ES-I3 (cell line): ENCODE results near the gene GPRC5C.

ENCODE experiments used
- H3K36me3 ChIP-seq: 2 replicates; pipeline ENCODE4 v1.6.1; 2013; ENCODE audit warnings: mild to moderate bottlenecking, low read length, control low read depth, moderate library complexity; ENCODE audit not compliant: insufficient read depth
- H3K4me1 ChIP-seq: 2 replicates; pipeline ENCODE4 v1.6.1; 2013; ENCODE audit warnings: mild to moderate bottlenecking, control low read depth, low read length; ENCODE audit not compliant: insufficient read depth
- H3K9ac ChIP-seq: 2 replicates; pipeline ENCODE4 v1.6.1; 2013; ENCODE audit warnings: low read depth, mild to moderate bottlenecking, low read length, moderate library complexity
- H3K9me3 ChIP-seq: 2 replicates; pipeline ENCODE4 v1.6.1; 2013; ENCODE audit warnings: mild to moderate bottlenecking, low read length, moderate library complexity; ENCODE audit not compliant: control insufficient read depth, insufficient read depth

The GPRC5C gene

DNA sequence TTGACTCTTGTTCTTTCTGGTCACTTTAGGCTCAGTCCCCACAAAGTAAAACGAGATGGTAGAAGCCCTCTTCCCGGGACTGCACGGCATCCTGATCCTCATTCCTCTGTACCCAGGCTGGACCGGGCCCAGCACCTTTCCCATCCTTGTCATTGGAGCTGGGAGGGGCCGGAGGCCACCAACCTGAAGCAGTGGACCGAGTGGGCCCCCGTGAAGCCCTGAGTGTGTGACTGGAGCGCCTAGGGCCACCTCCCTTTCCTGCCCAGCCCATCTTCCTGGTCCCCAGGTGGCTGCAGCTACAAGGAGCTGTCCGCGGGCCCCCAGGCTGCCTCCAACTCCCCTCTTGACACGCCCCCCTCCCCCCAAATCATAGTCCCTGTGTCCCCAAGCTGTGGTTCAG, 17.4 kb downstream of the GPRC5C start:
- H3K36me3 ChIP-seq = no peaks in the 10 kb centered on the region
- H3K4me1 ChIP-seq = peaks cover 12% of the 10 kb centered on the region; the same call in 1 of the 2 replicates
- H3K9ac ChIP-seq = no peak overlapping the region
- H3K9me3 ChIP-seq = no peaks in the 10 kb centered on the region

DNA sequence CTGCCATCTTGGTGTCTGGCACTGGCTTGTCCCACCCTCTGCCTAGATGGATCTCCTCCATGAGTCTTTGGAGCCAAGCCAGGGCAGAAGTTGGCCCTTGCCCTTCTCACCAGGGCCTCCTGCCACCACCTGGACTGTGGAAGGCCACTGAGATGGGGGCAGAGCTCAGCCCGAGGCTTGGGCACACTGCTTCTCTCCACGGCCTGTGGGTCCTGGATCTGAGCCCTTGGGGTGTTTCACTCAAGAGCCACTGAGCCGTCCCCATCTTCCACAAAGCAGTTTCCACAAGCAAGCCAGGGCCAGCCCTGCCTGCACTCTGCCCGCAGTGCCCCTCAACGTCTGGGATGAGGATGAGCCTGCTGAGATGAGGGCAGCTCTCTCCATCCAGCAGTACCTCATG, 17.9 kb downstream of the GPRC5C start:
- Histone ChIP-seq H3K9me3 (no peaks in the 10 kb centered on the region), H3K36me3 (no peaks in the 10 kb centered on the region), H3K4me1 (peaks cover 14% of the 10 kb centered on the region; the same call in 1 of the 2 replicates), H3K9ac (no peak overlapping the region)

DNA sequence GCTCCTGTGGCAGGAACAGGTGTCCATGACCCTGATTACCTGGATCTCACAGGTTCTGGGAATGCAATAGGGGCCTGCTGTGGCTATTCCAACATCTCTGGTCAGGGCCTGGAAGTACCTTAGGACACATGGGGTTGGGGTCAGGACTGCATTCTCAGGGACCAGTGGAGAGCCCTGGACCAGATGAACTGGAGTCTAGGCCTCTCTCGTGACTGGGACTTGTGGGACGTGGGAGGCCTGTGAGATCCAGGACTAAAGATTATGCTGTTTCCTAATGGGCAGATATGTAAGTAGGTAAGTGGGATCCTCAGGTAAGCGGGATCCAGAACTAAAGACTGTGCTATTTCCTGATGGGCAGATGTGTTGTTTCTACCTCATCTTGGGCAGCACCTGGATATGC, 18.3 kb downstream of the GPRC5C start:
- H3K9me3 ChIP-seq = no peaks in the 10 kb centered on the region
- peaks cover 18% of the 10 kb centered on the region; the same call in 1 of the 2 replicates for H3K4me1 ChIP-seq
- no peaks in the 10 kb centered on the region for H3K36me3 ChIP-seq

DNA sequence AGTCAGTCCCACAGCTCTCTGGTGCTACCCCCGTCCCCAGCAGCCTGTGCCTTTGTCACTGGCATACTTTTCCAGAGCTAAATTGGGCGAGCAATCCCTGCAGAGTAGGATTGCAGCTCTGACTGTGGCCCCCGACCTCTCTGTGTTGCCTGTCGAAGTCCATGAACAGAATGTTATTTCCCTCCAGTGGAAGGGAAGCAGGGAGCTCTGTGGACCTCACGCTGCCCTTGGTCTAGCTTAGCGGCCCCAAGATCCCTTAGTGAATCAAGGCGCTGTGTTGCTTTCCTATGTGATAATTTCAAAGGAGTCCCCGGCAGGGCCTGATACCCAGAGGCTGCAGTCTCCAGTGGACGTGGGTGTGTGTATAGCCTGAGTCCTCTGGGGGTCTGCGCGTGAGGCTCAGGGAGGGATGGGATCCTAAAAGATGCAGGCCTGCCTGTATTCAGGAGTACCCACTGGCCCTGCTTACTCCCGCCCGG, 19.1 kb downstream of the GPRC5C start:
- Histone ChIP-seq H3K9ac (no peak overlapping the region), H3K36me3 (no peaks in the 10 kb centered on the region), H3K9me3 (no peaks in the 10 kb centered on the region), H3K4me1 (peaks cover 22% of the 10 kb centered on the region)

More for the DNA sequence above, 18.3 kb downstream of the GPRC5C start:
- no peak overlapping the region for H3K9ac ChIP-seq

DNA sequence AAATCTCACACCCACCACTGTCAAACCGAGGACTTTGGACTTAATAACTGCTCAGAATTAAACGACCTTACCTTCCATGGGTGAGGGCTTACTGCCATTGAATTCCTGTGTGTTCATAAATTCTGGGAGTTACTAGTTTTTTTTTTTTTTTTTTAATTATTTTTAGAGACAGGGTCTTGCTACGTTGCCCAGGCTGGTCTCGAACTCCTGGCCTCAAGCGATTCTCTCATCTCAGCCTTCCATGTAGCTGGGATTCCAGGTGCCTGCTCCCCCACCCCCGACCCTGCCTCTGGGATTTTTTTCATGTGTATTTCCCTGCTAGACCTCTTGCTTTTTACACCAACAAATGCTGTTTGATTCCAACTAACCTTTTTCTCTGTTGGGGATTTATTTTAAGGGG, 19.7 kb downstream of the GPRC5C start:
- peaks cover 22% of the 10 kb centered on the region for H3K4me1 ChIP-seq
- no peaks in the 10 kb centered on the region for H3K36me3 ChIP-seq
- H3K9me3 ChIP-seq = no peaks in the 10 kb centered on the region
- no peak overlapping the region for H3K9ac ChIP-seq

DNA sequence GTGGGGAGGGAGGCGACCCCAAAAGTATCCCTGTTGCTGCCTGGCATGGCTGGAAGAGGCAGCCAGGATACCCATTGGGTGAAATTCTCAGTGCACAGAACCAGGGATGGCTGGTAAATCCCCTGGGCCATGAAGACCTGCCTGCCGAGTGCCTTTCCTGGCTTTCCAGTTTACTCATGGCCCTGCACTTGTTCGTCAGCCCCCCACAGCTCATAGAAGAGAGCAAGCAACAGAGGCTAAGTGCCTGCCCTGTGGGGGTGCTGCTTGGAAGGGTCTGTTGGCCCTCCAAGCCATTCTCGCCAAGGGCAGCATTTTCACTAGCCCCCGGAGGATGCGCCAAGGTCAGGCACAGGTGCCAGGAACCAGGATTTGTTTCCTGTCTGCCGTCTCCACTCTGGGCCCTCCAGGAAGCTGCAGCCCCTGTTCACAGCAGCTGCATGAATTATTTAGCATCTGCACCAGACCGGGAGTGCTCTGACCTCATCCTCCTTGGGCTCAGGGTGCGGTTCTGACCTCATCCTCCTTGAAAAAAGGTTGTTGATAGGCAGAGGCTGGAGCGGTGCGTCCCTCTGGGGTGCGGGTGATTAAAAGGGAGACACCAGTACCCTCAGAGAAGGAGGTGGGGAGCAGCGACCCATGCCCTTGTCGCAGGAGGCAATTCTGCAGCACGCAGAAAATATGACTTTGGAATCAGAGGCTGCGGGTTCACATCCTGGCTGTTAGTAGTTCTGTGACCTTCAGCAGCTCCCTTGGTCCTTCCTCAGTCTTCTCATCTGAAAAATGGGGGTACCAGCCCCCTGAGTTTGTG, 20.3 kb downstream of the GPRC5C start:
- no peaks in the 10 kb centered on the region for H3K36me3 ChIP-seq

DNA sequence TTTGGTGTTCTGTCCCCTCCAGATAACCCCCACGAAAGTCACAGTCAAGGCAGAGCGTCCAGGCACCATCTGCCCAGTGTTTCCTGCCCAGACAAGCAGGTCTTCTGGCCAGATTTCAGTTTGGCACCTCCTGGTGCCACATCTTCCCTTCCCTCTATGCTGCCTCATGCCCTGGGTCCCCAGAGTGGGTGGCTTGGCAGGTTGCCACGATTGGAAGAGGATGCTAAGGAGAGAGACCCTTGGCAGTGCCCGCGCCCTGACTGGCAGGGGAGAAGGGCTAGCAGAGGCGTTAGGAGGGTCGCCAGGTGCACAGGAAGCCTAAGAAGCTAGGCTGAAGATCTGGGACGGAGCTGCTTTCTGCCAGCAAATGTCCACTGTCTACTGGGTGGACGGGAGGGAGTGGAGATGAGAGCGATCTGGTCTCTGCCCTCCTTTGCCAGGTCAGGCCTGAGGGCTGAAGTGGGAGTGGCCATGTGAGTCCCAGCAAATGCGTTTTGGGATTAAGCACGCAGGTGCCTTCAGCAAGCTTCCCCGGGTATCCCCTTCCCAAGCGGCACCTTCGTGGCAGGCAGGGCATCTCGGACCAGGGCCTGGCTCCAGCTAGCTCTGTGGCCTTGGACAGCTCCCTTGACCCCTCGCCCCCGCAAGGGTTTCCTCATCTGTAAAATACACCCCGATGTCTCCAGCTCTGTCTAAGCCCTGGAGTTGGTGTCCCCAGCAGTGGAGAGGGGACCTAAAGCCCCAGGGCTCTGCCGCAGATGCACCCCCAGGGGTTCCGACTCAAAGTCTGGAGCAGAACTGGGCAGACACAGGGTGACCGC, 21.2 kb downstream of the GPRC5C start:
- peak overlapping the region; percentile 43; the same call in 1 of the 2 replicates for H3K9ac ChIP-seq
- no peaks in the 10 kb centered on the region for H3K9me3 ChIP-seq
- peaks cover 22% of the 10 kb centered on the region for H3K4me1 ChIP-seq
- no peaks in the 10 kb centered on the region for H3K36me3 ChIP-seq

More for the DNA sequence above, 20.3 kb downstream of the GPRC5C start:
- Histone ChIP-seq H3K9me3 (no peaks in the 10 kb centered on the region), H3K9ac (no peak overlapping the region), H3K4me1 (peaks cover 22% of the 10 kb centered on the region)

DNA sequence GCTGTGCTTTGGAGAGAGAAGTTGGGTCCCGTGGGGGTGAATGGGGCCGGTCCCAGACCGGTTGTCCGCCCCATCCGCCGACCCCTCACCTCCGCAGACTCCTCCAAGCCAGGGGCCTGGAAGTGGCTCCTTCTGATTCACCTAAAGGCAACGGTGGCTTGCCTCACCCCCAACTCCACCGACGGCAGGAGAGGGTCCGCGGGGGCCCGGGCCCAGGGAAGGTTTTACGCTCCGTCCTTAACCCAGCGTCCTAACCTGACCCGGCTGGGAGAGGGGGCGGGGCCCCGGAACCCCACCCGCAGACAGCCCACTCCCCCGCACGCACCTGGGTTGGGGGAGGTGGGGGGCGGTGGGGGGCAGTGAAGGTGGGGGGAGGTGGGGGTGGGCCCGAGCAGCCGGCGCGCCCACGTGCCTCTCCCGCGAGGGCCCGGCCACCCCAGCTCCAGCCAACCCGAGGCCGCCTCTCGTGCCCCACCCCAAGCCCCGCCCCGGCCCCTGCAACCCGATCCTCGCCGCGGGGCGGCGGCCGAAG, 21.8 kb downstream of the GPRC5C start:
- Histone ChIP-seq H3K9me3 (no peaks in the 10 kb centered on the region), H3K4me1 (peaks cover 22% of the 10 kb centered on the region), H3K9ac (peak overlapping the region; percentile 76; the same call in 1 of the 2 replicates), H3K36me3 (no peaks in the 10 kb centered on the region)

DNA sequence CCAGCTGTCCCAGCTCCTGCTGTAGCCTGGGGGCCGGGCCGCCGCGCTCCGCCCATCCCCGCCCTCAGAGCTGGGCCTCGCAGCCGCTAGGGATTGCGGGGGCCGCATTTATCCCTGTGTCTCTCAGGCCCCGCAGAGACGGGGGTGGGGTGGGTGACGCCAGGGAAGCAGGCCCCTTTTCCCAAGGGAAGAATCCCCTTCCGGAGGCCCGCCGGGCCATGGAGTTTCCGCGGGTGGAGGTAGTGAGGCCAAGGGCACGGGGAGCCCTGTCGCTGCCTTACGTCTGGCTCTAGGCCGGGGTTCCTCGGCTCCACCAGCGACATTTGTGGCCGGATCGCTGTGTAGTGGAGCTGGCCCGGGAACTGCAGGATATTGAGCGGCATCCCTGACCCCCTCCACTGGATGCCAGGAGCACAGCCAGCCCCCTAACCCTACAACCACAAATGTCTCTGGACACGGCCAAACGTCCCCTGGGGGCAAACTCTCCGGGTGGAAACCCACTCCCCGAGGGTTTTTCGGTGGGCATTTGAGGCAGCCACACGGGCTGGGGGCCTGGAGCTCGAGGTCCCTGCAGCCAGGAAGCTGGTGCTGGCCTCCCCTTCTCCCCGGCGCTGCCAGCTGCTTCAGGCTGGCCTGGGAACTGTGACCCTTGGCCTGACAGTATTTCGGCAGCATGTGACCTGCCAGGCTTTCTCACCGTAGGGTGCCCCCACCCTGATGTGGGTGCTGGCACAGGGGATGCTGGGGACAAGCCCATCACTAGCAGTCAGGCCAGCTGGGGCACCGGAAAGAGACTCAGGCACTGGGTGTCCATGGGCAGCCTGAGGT, 22.5 kb downstream of the GPRC5C start:
- Histone ChIP-seq H3K36me3 (no peaks in the 10 kb centered on the region), H3K9me3 (no peaks in the 10 kb centered on the region), H3K4me1 (peaks cover 22% of the 10 kb centered on the region), H3K9ac (peak overlapping the region; percentile 76)

DNA sequence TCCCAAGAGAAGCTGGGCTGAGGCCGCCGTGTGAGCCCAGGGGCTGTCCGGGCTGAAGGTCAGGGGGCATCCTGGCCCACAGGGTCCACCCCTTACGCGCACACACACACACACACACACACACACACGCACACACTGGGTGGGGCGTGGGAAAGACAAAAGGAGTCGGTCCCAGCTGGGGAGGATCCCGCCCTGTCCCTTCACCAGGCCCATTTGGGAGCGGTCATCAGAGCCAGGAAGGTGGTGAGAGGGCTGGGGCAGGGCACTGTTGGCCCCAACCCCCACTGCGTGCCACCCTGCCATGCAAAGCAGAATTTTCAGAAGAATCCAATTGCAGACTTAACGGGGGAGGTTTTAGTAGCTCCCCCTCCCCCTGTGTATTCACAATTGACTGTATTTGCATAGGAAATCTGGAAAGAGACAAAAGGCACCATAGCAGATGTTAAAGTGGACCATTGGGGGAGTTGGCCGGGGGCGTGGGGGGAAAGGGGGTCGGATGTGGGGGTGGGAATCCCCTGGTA, 23.2 kb downstream of the GPRC5C start:
- Histone ChIP-seq H3K9ac (peak overlapping the region; percentile 76; the same call in 1 of the 2 replicates), H3K9me3 (no peaks in the 10 kb centered on the region), H3K4me1 (peaks cover 22% of the 10 kb centered on the region), H3K36me3 (no peaks in the 10 kb centered on the region)

DNA sequence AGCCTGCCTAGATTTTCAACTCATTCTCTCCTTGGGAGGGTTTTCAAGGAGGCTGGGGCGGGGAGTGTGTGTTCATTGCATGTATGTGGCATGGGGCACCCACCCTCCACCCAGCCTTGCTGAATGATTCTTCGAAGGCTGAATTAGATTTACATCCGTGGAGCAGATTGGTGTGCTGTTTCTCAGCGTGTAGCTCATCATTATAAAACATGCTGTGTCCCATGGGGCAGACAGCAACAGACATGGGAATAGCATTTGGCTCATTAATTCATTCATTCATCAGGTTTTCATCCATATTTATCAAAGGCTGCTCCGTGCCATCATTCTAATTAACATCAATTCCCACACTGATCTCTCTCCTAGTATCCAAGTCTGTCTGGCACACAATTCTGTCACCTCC, 23.9 kb downstream of the GPRC5C start:
- peaks cover 22% of the 10 kb centered on the region for H3K4me1 ChIP-seq
- no peaks in the 10 kb centered on the region for H3K36me3 ChIP-seq
- no peak overlapping the region for H3K9ac ChIP-seq
- no peaks in the 10 kb centered on the region for H3K9me3 ChIP-seq

DNA sequence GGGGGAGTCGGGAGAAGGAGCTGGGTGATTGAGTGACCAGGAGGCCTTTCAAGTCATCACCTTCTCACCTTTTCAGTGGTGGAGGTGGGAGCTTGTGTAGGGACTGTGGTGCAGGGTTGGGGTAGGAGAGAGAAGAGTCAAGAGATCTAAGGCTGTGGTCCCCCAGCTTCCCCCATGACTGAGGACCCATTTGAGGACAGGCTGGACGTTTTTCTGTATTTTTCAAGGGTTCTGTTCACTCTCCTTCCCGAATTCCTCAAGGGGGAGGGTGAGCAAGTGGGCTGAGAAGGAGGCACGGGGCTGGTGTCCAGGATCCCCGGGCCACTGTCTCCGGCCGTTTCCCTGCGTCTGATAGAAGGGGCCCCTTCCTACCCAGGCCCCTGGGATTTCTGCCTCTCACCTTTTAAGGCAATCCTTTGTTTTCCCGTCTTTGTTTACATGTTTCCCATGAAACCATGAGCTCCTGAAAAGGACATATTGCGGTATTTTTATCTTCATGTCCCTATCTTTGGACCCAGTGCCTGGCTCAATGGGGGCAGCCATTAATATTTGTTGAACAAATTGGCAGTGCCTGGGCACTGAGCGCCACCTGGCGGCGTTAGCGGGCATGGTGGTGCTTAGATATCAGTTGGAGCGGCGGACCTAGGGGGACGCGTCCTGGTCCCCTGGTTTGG, 25.4 kb downstream of the GPRC5C start:
- H3K9ac ChIP-seq = no peak overlapping the region
- H3K4me1 ChIP-seq = peaks cover 17% of the 10 kb centered on the region
- H3K36me3 ChIP-seq = no peaks in the 10 kb centered on the region
- no peaks in the 10 kb centered on the region for H3K9me3 ChIP-seq

DNA sequence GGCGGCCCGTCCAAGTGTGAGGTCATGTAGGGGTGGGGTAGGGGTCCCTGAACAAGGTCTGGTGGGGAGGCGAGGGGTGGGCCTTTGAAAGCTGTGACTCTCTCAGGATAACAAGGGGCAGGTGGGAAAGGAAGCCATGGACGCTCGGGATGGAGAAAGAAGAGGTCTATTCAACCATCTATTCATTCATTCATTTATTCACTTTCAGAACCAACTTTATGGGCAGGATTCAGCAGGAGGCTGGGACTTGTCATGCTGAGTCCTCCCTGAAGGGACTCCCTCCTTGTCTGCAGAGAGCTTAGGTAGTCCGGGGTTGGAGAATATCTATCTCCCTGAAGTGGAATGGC, 25.9 kb downstream of the GPRC5C start:
- Histone ChIP-seq H3K36me3 (no peaks in the 10 kb centered on the region), H3K9me3 (no peaks in the 10 kb centered on the region), H3K9ac (no peak overlapping the region), H3K4me1 (peaks cover 14% of the 10 kb centered on the region)
